A549 treated with CORT108297 at 1 μM for 4 hours (cell line): ENCODE results near the gene TTLL13. TPM values are rescaled to one million over a fixed set of nuclear protein-coding genes. Genes with fewer than 3 reads are reported as not detected.

Experiments used
- total RNA-seq: library from RNA; stranded (reverse); fragments of 200-300 nt; extraction: Qiagen RNA extraction; gene quantifications from 5 replicates; pipeline ENCODE4 v1.2.3, GENCODE V29; 2022

Gene TTLL13, protein sequence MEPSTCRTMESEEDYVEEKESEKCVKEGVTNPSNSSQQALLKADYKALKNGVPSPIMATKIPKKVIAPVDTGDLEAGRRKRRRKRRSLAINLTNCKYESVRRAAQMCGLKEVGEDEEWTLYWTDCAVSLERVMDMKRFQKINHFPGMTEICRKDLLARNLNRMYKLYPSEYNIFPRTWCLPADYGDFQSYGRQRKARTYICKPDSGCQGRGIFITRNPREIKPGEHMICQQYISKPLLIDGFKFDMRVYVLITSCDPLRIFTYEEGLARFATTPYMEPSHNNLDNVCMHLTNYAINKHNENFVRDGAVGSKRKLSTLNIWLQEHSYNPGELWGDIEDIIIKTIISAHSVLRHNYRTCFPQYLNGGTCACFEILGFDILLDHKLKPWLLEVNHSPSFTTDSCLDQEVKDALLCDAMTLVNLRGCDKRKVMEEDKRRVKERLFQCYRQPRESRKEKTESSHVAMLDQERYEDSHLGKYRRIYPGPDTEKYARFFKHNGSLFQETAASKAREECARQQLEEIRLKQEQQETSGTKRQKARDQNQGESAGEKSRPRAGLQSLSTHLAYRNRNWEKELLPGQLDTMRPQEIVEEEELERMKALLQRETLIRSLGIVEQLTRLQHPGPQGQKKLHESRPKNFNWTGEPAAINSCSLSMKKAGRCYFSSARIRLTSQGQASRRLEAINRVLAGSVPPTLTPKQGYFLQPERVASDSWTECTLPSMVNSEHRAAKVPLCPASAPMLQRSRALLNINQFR
- total RNA-seq, result 0.07 to 0.36 TPM (median 0.09 TPM) in 5 replicates

DNA sequence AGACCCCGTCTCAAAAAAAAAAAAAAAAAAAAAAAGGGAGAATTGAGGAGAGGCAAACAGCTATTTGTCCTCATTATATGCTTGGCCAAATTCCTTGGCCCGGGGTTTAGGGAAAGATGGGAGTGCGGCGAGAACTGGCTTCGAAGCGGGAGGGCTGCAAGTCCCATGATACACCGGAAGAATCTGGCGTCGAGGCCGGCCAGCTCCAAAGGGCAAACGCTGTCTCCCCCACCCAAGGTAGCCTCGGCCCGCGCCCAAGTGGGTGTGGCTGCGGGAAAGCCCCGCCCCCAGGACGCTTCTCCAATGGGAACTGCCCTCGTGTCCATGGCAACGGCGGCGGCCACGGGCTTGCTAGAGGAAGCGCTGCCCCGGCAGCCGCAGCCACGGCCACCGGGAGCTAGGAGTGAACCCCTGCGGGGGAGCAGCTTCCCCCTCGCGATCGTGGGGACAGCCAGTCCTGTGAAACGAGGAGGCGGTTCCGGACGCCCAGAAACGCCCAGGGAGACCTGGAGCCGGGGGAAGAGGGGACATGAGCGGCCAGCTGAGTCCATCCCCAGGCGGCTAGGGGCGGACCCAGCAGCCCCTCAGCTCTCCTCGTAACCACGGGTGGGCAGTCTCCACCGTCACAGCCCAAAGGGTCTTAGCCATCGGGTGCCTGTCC lies at the start of gene TTLL13:
Gene TTLL13 (plus strand): TSS at position 354 of the 661 bp plus-strand sequence. CDS start 1,075 bp downstream, outside the sequence.

GRCh38 chr15:90201130-90201943 lies 48.0 kb upstream of the TTLL13 start, which contains the start of gene SEMA4B:
SEMA4B (plus strand) TSS chr15:90201330; CDS start chr15:90201579, 249 bp downstream.

DNA sequence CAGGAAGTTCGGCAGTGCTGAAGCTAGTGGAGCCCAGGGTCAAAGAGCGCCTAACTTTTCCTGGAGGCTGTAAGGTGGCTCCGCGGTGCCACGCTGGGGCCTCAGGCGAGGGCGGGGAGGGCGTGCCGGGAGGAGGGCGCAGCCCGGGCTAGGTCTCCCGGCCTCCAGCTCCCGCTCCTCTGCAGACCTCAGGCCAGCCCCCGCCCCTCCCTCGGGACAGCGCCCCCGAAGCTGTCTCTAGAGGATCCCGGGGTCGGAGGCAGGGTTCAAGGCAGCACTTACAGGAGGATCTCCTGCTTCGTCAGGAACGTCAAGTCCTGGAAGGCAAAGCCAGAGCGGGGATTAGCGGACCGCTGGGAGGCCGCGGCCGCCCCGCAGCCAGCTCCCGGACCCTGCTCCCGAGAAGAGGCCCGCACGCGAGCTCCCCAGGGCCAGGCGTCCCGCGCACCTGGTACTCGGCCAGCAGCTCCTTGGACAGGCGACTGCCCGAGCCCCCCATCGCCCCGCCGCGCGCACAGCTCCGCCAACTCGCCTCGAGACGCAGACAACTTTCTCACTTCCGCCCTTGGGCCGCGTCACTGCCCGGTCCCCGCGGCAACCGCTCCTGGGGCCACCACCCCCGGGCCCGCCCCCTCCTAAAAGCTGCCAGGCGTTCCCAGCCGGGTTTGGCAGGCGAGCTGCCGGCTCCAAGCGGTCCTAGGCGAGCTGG lies 15.8 kb upstream of the TTLL13 start, which contains the start of gene CIB1:
Gene CIB1 (minus strand): TSS at position 555 of the 709 bp plus-strand sequence. CDS start 56 bp downstream, at position 499.

DNA sequence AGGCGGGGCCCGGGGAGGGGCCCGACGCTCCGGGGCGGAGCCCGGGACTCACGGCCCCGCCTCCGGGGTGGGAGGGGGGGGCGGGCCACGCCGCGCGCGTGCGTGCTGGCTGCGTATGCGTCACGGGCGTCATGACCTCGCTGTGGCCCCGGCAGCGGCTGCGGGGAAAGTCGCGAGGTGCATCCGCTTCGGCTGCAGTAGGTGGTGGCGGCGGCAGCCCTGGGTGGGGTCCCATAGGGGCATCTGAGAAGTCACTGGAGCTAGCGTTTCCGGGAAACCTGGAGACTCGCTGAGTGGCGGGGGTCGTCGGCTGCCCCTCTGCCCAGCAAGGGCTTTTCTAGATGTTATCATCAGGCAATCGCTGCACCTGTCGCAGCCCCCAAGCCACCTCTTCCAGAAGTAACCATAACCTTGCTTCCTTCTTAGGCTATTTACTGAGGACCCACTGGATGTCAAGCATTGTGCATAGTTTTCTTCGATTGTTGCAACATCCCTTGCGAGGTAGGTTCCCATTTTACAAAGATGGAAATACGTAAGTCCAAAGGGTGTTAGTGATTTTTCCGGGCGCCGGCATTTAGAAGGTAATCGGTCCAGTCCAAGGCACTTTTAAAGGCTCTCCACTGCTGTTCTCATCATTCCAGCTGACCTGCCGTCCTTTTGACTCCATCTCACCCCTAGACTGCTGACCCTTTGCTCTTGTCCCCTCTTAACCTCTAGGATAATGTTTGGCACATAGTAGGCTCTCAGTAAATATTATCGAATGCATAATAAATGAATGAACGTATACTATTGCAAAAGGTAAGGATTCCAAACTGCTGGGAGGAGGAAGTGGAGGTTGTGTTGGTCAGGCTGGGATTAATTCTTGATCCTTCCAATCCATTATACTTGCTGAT lies 15.0 kb upstream of the TTLL13 start, which contains the start of gene GDPGP1:
Gene GDPGP1 (plus strand): TSS at position 114 of the 893 bp plus-strand sequence. CDS start 6,700 bp downstream, outside the sequence.

DNA sequence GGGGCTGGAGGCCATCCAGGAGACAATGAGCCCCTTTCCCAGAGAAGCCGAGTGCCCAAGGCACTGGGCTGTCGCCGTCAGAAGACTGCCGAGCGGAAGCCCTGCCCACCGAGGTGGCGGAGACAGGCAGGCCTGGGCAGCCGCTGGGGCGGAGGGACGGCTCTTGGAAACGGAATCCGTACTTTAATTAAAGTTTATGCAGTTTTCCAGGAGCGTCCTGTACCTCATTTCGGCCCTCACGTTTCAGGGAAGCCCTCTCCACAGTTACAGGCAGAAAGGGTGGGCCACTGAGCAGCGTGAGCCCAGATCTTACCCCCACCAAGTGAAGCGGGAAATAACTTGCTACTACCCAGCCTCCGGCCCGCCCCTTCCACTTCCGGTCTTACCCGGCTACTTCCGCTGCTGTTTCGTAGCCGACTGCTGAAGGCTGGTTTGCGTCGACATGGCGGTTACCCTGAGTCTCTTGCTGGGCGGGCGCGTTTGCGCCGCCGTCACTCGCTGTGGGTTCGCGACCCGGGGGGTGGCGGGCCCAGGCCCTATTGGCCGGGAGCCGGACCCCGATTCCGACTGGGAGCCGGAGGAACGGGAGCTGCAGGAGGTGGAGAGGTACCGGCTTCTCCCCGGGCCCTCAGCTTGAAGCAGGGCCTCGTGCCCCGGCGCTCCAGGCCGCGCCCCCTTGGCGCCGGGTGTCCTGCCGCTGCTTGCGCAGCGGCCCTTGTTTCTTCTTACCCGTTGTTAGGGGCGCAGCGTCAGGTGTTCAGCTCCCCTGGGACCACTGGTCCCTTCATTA lies 16.1 kb downstream of the TTLL13 start, which contains the start of gene NGRN:
Gene NGRN (plus strand): TSS at position 402 of the 790 bp plus-strand sequence. CDS start 41 bp downstream, at position 443.

Other genes starting within 250 kb of the TTLL13 start
- 11.9 to 18.5 TPM (median 15.3 TPM) in 5 replicates for gene ZNF710, start 248.2 kb upstream of the TTLL13 start, total RNA-seq
- 38.9 to 50.3 TPM (median 43.4 TPM) in 5 replicates for gene IDH2, start 147.1 kb upstream of the TTLL13 start, total RNA-seq
- gene SEMA4B, start 48.2 kb upstream of the TTLL13 start, total RNA-seq, result 92.4 to 128 TPM (median 122 TPM) in 5 replicates
- gene CIB1, start 15.6 kb upstream of the TTLL13 start, total RNA-seq, result 183 to 242 TPM (median 230 TPM) in 5 replicates
- 4.2 to 5.6 TPM (median 4.8 TPM) in 5 replicates for gene GDPGP1, start 15.3 kb upstream of the TTLL13 start, total RNA-seq
- 102 to 118 TPM (median 115 TPM) in 5 replicates for gene NGRN, start 16.1 kb downstream of the TTLL13 start, total RNA-seq
- 0.53 to 1.0 TPM (median 0.61 TPM) in 5 replicates for gene ZNF774, start 102.7 kb downstream of the TTLL13 start, total RNA-seq
- 119 to 226 TPM (median 123 TPM) in 5 replicates for gene IQGAP1, start 138.7 kb downstream of the TTLL13 start, total RNA-seq